Effector memory CD8-positive, alpha-beta T cell (primary cell): ENCODE data around the gene PRLH.
"Not testable (repeated sequence)": the region's sequence is repeated elsewhere in the genome, so short reads cannot be mapped to it uniquely, and the experiment has no call there.

Experiments used
- ATAC-seq: fragments of 150-1000 bp; cut with Tn5 transposase; replicated peaks from 2 replicates; pipeline ENCODE4 v1.10.0; 2021; ENCODE audit warnings: mild to moderate bottlenecking, moderate library complexity
- DNase-seq, 3 experiments: peaks; one replicate each; pipeline ENCODE4 v3.0.0; 2021
- H3K27ac Mint-ChIP-seq, 2 donors: one replicate each; pipeline ENCODE4 v1.8.0; 2022; ENCODE audit warnings: mild to moderate bottlenecking in 2 of 2, mixed read lengths in 2 of 2, moderate library complexity in 2 of 2
- H3K27me3 Mint-ChIP-seq, 2 donors: one replicate each; pipeline ENCODE4 v1.8.0; 2022; ENCODE audit warnings: mixed read lengths in 2 of 2
- H3K36me3 Mint-ChIP-seq: one replicate; pipeline ENCODE4 v1.8.0; 2022; ENCODE audit warnings: mild to moderate bottlenecking, moderate library complexity, mixed read lengths; ENCODE audit not compliant: insufficient read depth
- H3K4me1 Mint-ChIP-seq, 2 donors: one replicate each; pipeline ENCODE4 v1.8.0; 2022; ENCODE audit warnings: low read depth in 2 of 2, mixed read lengths in 2 of 2
- H3K4me3 Mint-ChIP-seq, 2 donors: one replicate each; pipeline ENCODE4 v1.8.0; 2022; ENCODE audit warnings: mild to moderate bottlenecking in 2 of 2, mixed read lengths in 2 of 2, moderate library complexity in 2 of 2
- H3K9me3 Mint-ChIP-seq, 2 donors: one replicate each; pipeline ENCODE4 v1.8.0; 2022; ENCODE audit warnings: mixed read lengths in 2 of 2

PRLH gene

DNA sequence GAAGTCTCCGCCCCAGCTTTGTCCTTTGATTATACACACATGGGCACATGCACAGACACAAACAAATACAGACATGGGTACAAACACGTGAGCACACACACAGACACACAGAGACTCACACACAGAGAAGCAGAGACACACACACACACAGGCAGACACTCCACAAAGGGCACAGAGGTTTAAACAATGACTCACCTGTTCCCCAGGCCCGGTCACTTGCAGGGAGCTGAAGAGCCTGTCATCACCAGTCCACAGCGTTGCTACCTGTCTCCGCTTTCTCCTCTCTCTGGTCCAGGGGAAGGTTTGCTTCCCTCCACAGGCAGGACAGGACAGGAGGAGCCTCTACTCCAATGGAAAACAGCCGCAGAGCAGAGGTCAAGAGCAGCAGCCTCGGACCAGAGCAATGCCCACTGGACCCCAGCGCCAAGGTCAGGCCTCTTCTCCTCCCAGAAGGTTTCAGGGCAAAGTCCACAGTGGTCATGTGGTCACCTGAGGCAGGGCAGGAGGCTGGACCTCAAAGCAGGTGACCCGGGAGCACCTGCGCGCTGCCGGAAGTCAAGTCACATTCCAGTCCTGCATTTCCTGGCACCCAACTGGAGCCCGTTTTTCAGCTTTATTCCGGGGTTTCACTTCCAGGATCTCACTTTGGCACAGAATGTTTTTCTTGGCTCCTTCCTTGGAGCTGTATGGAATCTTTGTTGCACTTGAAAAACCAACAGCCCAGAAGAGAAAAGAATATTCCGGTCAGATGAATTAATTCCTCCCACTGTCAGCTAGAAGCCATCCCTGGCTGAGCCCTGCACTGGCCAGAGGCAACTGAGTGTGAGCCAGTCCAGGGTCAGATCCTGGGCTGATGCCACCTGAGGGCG, 24.1 kb downstream of the PRLH start, which contains the start of gene RAB17:
Gene RAB17 (minus strand): TSS at position 463 of the 869 bp plus-strand sequence. CDS start 4,580 bp downstream, outside the sequence.
- H3K27ac Mint-ChIP-seq: peak within 1 kb of the TSS in 1 of 2 donors; percentile 44
- no peaks in the 10 kb centered on the region for H3K9me3 Mint-ChIP-seq
- DNase-seq (no peak), ATAC-seq (no peak)
- H3K4me1 Mint-ChIP-seq: peaks cover 5 to 9% of the 10 kb centered on the region in 2 donors
- no peaks in the 10 kb centered on the region for H3K36me3 Mint-ChIP-seq
- H3K27me3 Mint-ChIP-seq: peaks cover 31 to 35% of the 10 kb centered on the region in 2 donors
- no peak within 1 kb of the TSS for H3K4me3 Mint-ChIP-seq

DNA sequence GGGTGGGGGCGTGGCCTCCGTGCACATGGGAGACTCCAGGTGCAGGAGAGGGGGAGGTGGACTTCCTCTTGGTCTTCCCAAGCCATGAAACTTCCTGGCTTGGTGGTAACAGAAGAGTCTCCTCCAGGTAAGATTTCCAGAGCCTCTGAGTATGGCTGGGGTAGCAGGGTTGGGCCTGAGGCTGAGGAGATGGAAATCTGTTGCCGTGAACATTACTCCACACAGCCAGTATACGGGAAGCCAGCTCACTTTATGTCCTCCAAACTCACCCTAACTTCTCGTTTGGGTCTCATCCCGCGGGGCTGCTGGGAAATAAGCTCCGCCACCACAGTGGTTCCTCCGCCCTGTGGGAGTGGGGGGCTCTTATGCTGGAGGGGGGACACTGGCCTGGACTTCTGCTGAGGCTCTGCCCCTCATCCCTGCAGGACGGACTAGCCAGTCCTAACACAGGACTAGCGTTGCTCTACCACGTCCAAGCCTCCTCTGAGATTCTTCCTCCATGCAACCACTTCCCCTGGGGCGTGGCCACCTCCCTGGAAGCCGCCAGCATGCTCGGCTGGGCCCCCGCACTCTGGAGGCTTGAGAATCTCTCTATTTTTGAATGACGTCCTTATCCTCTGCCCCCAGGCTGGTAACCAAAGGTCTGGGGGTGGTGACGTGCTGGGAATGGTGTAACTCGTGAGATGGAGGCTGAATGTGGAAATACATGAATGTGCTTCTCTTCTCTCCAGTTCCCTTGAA, 24.9 kb downstream of the PRLH start:
- H3K4me3 Mint-ChIP-seq: no peak overlapping the region

DNA sequence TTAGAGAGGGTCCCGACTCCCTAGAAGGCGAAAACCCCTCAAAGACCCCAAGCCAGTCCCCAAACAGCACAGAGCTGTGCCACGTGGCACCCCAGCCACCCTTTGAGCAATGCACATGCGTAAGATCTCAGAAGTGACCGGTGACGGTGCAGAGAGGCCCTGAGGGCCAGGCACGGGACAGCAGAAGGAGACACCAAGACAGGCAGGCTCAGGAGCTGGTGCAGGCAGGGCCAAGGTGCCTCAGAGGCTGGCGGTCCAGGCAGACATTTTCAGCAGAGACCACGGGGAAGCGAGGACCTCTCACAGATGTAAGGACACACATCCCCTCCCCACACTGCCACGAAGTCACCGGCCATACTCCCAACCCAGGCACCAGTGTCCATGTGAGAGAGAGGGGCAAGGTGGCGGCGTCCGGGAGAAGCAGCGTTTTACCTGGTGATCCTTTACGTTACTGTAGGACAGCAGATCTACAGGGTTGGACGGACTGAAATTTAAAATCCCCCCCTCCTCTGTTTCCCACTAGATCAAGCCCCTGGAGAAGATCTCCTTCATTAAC, 26.1 kb downstream of the PRLH start:
- no peaks in the 10 kb centered on the region for H3K9me3 Mint-ChIP-seq
- H3K4me3 Mint-ChIP-seq: no peak overlapping the region
- H3K4me1 Mint-ChIP-seq: peaks cover 5 to 9% of the 10 kb centered on the region in 2 donors

More for the DNA sequence above, 24.9 kb downstream of the PRLH start:
- Mint-ChIP-seq H3K27me3 (peaks cover 29 to 31% of the 10 kb centered on the region in 2 donors), H3K4me1 (peaks cover 5 to 9% of the 10 kb centered on the region in 2 donors), H3K27ac (peak overlapping the region in 1 of 2 donors; percentile 44), H3K36me3 (no peaks in the 10 kb centered on the region), H3K9me3 (no peaks in the 10 kb centered on the region)
- ATAC-seq (no peak), DNase-seq (no peak)

DNA sequence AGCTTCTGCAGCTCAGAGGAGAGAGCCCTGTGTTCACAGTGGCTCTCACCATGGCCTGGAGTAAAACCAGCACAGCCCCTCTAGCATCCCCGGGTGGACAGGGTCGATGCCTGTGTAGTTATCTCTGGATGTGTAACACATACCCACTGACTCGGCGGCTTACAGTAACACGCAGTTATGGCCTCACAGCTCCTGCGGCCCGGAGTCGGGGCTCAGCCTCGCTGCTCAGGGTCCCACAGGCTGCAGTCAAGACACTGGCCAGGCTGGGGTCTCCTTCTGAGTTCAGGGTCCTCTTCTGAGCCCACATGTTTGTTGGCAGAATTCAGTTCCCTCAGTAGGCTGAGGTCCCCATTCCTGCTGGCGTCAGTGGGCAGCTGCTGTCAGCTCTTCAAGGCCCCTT, 26.7 kb downstream of the PRLH start:
- DNase-seq: no peak
- H3K9me3 Mint-ChIP-seq: no peaks in the 10 kb centered on the region
- H3K4me3 Mint-ChIP-seq: no peak overlapping the region
- H3K36me3 Mint-ChIP-seq: no peaks in the 10 kb centered on the region
- no peak for ATAC-seq
- H3K27ac Mint-ChIP-seq: no peak overlapping the region
- H3K27me3 Mint-ChIP-seq: peaks cover 16% of the 10 kb centered on the region in 2 donors
- H3K4me1 Mint-ChIP-seq: peaks cover 5 to 11% of the 10 kb centered on the region in 2 donors

More for the DNA sequence above, 26.1 kb downstream of the PRLH start:
- ATAC-seq (no peak), DNase-seq (no peak)
- no peaks in the 10 kb centered on the region for H3K36me3 Mint-ChIP-seq
- H3K27me3 Mint-ChIP-seq: peaks cover 17 to 19% of the 10 kb centered on the region in 2 donors
- no peak overlapping the region for H3K27ac Mint-ChIP-seq

DNA sequence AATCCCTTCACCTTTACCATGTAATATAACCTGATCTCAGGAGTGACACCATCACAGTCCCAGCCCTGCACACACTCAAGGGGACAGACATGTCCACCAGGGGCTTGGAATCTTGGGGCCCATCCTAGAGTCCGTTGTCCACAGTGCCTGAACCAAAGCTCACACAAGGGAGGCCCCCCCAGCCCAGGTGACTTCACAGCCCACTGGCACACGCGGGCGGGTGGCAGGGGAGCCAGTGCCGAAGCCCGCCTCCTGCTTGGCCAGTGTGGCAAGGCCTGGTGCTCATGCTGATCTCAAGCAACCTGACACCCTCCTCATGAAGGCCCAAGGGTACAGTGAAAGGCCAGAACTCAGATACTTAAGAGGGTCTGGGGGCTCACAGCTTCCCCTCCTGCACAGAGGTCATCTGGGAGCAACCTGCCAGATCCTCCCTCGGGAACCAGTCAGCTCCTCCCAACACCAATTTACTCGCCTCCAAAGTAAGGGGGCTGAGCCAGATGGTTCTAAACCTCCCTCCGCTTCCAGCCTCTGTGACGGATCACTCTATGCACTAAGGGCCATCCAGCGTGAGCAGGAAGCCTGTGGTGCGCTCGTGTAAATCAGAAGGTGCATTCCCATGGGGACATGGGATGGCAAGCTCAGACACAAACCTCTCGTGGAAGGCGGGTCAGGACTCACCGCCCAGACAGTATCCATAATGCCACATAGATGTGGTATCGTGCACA, 27.4 kb downstream of the PRLH start:
- H3K4me1 Mint-ChIP-seq: peaks cover 10 to 16% of the 10 kb centered on the region in 2 donors
- no peak for DNase-seq
- H3K27ac Mint-ChIP-seq: no peak overlapping the region
- H3K27me3 Mint-ChIP-seq: peaks cover 16% of the 10 kb centered on the region in 2 donors
- no peak for ATAC-seq
- no peaks in the 10 kb centered on the region for H3K36me3 Mint-ChIP-seq
- H3K9me3 Mint-ChIP-seq: no peaks in the 10 kb centered on the region
- H3K4me3 Mint-ChIP-seq: no peak overlapping the region

DNA sequence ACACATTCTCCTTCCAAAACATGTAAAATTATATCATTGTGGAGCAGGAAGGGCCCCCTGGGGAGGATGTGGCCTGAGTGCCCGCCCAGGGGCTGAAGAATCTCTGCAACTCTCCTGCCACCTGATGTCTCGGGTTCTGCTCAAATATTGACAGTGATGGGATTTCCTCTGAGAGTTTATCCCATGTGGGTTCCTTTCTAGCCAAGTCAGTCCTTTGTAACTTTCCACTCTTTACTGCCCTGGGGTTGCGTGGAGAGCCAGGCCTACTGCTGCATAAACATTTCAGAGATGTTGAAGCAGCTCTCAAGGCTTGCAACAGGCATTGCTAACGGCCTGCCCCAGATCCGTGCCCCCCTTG, 28.1 kb downstream of the PRLH start:
- ATAC-seq: no peak
- no peak overlapping the region for H3K4me3 Mint-ChIP-seq
- H3K9me3 Mint-ChIP-seq: no peaks in the 10 kb centered on the region
- H3K27me3 Mint-ChIP-seq: peaks cover 10 to 16% of the 10 kb centered on the region in 2 donors
- peaks cover 10 to 16% of the 10 kb centered on the region in 2 donors for H3K4me1 Mint-ChIP-seq
- no peaks in the 10 kb centered on the region for H3K36me3 Mint-ChIP-seq
- H3K27ac Mint-ChIP-seq: no peak overlapping the region
- no peak for DNase-seq

DNA sequence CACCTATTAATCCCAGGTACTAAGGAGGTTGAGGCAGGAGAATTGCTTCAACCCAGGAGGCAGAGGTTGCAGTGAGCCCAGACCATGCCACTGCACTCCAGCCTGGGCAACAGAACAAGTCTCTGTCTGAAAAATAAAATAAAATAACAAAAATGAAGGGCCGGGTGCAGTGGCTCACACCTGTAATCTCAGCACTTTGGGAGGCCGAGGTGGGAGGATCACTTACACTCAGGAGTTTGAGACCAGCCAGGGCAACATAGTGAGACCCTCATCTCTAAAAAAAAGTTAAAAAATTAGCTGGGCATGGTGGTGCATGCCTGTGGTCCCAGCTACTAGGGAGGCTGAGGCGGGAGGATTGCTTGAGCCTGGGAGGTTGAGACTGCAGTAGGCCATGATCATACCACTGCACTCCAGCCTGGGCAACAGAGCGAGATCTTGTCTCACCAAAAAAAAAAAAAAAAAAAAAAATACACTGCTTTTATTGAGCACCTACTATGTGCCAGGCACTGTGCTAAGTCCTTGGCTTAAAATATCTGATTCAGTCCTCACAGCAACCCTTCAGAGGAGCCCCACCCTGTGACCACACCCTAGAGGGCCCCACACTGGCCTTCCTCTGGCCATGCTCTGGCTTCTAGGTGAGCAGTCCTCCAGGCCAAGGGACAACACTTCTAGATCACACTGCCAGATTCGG, 29.6 kb downstream of the PRLH start:
- not testable (repeated sequence) for ATAC-seq, H3K9me3 Mint-ChIP-seq
- peak overlapping the region in 1 of 2 donors; percentile 72 for H3K27ac Mint-ChIP-seq

DNA sequence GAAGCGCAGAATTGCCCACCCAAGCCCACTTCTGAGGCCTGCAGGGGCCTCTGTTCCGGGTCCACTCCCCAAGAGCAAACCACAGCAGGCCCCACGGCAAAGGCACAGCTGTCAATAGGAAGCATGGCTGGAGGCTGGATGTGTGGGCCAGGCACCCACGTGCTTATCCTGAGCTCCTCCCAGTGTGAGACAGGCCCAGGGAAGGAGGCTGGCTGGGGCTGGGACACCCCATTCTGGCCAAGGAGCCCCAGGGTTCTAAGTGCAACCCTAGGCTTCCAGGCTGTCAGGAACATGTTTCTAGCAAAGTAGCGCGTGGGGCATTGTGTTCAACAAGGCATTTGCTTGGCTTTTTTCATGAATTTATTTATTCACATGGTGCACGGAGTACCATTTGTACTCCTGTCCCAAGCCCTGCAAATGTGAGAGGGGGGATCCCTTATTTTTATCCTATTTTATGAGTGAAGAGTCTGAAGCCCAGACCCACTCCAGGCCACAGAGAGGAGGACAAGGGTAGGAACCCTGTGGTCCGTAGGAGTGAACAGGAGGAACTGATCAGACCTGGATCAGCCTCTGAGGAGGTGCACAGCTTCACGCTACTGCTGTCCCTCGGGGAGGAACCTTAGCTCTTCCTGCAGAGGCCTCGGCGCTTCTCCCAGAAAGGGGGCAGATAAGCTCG, 30.3 kb downstream of the PRLH start:
- Mint-ChIP-seq H3K36me3 (peaks cover 2% of the 10 kb centered on the region), H3K27me3 (no peaks in the 10 kb centered on the region)
- ATAC-seq: no peak

More for the DNA sequence above, 29.6 kb downstream of the PRLH start:
- not testable (repeated sequence) for H3K27me3 Mint-ChIP-seq, H3K4me3 Mint-ChIP-seq, DNase-seq, H3K36me3 Mint-ChIP-seq
- peaks cover 10 to 14% of the 10 kb centered on the region in 2 donors for H3K4me1 Mint-ChIP-seq

DNA sequence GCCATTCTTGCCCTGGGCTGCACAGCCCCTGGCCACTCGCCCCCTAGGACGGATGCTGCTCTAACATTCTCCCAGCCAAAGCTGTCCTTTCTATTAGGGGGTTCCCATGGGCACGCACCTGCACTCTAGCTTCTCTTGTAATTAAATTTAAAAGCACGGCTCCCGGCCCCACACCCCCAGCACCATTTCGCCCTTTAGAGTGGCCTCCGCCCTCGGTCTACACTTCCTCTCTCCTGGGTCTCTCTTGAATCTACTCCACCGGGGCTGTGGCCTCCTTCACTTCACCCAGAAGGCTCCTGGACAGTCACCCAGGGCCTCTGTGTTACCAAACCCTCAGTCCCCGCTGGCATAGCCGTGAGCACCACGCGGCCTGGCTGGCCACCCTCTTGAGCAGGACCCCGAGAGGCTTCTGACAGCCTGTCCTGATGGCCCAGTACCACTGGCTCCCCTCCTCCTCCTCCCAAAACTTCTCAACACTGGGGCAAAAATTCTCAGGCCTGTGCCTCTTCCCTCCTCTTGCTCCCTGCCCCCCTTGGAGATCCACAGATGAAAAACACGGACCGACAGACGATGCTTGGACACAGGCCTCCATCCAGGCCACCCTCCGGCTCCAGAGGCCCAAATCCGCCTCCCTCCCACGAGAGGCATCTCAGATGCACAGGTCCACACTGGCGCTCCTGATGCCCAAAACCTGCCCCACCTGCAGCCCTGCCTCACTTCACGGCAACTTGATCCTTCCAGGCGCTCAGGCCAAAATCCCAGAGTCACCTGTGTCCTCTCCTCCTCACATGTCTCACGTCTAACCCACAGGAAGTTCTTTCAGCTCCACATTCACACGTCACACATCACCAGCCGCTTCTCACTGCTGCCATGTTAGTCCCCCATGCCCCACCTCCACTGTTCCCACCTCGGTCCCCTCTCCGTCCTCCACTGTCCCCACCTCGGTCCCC, 31.1 kb downstream of the PRLH start:
- Mint-ChIP-seq H3K4me3 (no peak overlapping the region), H3K27ac (peak overlapping the region; percentile 49 to 88), H3K27me3 (no peaks in the 10 kb centered on the region), H3K9me3 (no peaks in the 10 kb centered on the region), H3K36me3 (peaks cover 3% of the 10 kb centered on the region), H3K4me1 (peaks cover 6 to 8% of the 10 kb centered on the region in 2 donors)
- ATAC-seq (no peak), DNase-seq (no peak)

More for the DNA sequence above, 30.3 kb downstream of the PRLH start:
- no peak for DNase-seq
- Mint-ChIP-seq H3K4me1 (peaks cover 7 to 8% of the 10 kb centered on the region in 2 donors), H3K9me3 (no peaks in the 10 kb centered on the region), H3K27ac (peak overlapping the region; percentile 49 to 72), H3K4me3 (no peak overlapping the region)

DNA sequence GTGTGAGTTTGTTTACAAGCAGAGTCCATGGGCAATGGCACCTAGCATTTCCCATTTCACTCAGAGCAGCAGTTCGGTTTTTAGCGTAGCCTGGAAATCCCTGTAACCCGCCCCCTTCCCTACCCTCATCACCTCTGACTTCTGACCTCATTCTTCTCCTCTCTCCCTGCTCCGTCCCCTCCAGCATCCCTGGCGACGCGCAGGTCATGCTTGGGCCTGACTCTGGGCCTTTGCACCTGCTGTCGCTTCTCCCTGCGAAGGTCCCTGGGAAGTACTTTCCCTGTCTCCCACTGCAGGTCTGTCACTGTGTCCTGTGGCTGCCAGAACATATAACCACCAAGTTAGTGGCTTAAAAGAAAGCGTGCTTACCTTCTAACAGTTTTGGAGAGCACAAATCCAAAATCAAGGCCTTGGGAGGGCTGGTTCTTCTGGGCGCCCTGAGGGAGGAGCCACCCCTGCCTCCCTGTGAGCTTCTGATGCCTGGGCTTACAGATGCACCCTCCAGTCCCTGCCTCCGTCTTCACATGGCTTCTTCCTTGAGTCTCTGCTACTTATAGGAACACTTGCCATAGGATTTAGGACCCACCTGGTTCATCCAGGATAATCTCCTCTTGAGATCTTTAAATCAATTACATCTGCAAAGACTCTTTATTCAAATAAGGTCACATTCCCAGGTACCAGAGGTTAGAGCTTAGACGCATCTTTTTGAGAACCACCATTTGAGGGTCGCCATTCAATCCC, 32.3 kb downstream of the PRLH start:
- Mint-ChIP-seq H3K27me3 (no peaks in the 10 kb centered on the region), H3K4me1 (peaks cover 11 to 18% of the 10 kb centered on the region in 2 donors), H3K4me3 (no peak overlapping the region), H3K9me3 (no peaks in the 10 kb centered on the region), H3K27ac (peak overlapping the region; percentile 49 to 88), H3K36me3 (peaks cover 7% of the 10 kb centered on the region)
- DNase-seq (no peak), ATAC-seq (no peak)
